HS-5 (cell line): ENCODE results near the gene TMEM234.
"Not testable (repeated sequence)": the region's sequence is repeated elsewhere in the genome, so short reads cannot be mapped to it uniquely, and the experiment has no call there.

Experiments
- DNase-seq: peaks from one replicate; pipeline ENCODE4 v3.0.0-alpha.2; 2012; ENCODE audit warnings: low read depth

TMEM234 gene

DNA sequence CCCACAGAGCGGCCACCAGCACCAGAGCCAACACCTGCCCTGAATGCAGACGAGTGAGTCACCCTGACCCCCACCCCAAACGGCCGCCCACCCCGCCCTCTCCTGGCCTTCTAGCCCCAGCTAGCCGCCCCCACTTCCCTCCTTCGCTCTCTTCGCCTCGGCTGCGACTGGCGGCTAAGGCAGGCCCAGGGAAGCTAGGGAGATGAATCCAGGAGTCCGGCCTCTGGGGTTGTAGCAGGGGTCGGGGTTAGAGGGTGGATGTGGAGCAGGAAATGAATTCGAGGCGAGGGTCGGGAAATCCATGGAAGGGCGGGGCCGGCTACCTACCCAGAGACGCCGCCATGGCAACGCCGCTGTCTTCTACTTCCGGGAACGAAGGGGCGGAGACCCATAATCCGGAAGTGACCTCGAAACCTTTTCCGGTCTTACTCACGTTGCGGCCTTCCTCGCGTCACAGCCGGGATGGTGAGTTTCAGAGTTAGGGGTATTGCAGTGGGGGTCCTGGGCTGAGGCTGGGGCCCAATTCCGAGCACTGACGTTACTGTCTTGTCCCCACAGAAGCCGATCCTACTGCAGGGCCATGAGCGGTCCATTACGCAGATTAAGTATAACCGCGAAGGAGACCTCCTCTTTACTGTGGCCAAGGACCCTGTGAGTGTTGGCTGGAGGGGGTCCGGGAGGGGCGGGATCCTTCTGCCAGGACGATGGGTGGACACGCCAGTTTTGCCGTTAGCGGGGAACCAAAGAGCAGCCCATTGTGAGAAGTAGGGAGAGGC is at the start of gene TMEM234, which contains the start of gene EIF3I:
Gene TMEM234 (minus strand): TSS at position 374 of the 776 bp plus-strand sequence. CDS start 31 bp downstream, at position 343.
Gene EIF3I (plus strand): TSS at position 428 of the 776 bp plus-strand sequence. CDS start 35 bp downstream, at position 463.
- no peak for DNase-seq

DNA sequence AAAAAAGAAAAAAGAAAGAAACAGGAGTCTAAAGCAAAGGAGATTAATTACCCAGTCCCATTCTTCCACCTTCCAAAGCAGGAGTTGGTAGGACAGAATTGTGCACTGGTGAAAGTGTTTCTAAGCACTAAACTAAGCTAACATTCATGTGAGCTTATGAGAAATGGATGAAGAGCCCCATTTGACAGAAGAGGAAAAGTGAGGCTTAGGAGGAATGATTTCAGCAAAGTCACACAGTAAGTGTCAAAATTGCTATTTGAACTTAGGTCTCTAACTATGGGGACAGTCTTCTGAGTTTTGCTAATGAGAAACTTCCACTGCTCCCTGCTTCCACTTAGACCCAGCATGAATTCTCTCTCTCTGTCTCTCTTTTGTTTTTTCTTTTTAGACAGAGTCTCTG is 47.6 kb upstream of the TMEM234 start:
- DNase-seq, result no peak

DNA sequence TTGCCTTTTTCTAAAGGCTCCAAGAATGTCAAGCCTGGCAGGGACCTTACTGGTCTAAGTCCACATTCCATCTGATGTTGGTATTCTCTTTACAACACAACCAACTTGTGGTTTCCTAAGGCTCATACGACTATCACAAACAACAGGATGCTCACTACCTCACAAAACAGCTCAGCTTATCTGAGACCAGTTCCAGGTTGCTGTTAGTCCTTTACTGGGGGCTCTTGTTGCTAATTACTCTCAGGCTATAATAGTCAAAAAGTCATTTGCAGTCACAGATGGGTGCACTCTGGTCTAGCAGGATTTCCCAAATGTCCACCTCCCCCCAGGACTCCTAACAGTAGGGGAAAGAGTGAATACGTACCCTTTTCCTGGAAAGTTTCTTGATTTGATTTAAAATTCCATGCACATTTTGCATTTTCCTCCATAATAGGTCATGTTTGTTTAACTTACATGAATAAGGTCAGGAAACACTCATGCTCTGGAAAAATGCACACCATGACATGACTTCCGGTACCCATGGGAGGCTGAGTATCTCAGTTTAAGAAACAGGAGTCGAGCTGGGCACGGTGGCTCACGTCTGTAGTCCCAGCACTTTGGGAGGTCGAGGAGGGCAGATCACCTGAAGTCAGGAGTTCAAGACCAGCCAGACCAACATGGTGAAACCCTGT is 44.9 kb upstream of the TMEM234 start:
- no peak for DNase-seq

DNA sequence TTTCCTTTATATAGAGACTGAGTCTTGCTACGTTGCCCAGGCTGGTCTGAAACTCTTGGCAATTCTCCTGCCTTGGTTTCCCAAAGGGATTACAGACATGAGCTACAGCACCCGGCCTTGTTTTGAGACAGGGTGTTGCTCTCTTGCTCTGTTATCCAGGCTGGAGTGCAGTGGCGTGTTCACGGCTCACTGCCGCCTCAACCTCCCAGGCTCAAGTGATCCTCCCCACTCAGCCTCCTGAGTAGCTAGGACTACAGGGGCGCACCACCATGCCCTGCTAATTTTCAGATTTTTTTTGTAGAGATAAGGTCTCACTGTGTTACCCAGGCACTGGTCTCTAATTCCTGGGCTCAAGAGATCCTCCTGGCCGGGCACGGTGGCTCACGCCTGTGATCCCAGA is 43.7 kb upstream of the TMEM234 start:
- no peak for DNase-seq

DNA sequence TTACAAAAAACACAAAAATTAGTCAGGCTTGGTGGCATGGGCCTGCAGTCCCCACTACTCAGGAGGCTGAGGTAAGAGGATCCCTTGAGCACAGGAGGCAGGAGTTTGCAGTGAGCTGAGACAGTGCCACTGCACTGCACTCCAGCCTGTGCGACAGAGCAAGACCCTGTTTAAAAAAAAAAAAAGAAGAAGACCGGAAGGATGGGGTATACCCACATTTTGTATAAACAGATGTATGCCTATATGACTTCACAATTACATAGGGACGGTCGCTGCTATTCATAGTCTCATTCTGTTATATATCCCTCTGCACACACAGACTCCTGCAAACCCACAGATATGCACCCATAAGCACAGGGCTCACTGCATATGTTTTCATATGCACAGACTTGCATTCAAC is 41.6 kb upstream of the TMEM234 start:
- no peak for DNase-seq

DNA sequence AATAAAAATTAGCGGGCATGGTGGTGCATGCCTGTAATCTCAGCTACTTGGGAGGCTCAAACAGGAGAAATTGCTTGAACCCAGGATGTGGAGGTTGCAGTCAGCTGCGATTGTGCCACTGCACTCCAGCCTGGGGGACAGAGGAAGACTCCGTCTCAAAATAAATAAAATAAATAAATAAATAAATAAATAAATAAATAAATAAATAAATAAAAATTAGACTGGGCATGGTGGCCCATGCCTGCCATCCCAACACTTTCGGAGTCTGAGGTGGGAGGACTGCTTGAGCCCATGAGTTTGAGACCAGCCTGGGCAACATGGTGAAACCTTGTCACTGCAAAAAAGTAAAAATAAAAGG is 41.1 kb upstream of the TMEM234 start:
- not testable (repeated sequence) for DNase-seq

DNA sequence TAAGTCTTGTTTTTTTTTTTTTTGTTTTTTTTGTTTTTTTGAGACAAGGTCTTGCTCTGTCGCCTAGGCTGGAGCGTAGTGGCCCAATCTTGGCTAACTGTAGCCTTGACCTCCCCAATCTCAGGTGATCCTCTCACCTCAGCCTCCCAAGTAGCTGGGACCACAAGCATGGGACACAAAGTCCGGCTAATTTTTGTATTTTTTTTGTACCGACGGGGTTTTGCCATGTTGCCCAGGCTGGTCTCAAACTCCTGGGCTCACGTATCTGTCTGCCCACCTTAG is 35.0 kb upstream of the TMEM234 start:
- DNase-seq, result no peak

DNA sequence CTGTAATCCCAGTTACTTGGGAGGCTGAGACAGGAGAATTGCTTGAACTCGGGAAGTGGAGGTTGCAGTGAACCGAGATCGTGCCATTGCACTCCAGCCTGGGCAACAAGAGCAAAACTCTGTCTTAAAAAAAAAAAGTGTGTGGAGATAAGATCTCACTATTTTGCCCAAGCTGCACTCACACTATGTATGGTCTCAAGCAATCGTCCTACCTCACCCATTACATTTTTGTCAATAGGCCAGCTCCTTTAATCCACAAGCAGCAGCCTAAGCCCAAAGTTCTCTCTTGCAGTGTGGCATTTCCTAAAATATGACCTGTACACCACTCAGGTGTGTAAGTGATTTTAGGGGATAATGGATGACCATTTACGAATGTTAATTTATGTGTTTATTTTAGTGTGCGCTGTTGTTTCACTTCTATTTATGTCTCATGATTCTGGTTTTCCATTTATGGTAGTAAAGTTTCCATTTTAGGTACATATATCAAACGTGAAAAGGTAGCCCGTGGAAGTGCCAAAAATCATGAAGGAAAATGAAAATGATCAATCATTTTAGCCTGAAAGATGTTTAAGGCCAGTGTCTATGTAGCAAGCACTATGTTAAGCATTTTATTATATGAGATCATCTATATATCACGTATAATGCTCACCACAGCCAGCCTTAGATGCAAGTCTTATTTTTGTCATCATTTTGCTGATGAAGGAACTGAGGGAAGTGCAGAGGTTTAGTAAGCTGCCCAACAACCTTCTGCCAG is 34.5 kb upstream of the TMEM234 start:
- DNase-seq, result no peak

DNA sequence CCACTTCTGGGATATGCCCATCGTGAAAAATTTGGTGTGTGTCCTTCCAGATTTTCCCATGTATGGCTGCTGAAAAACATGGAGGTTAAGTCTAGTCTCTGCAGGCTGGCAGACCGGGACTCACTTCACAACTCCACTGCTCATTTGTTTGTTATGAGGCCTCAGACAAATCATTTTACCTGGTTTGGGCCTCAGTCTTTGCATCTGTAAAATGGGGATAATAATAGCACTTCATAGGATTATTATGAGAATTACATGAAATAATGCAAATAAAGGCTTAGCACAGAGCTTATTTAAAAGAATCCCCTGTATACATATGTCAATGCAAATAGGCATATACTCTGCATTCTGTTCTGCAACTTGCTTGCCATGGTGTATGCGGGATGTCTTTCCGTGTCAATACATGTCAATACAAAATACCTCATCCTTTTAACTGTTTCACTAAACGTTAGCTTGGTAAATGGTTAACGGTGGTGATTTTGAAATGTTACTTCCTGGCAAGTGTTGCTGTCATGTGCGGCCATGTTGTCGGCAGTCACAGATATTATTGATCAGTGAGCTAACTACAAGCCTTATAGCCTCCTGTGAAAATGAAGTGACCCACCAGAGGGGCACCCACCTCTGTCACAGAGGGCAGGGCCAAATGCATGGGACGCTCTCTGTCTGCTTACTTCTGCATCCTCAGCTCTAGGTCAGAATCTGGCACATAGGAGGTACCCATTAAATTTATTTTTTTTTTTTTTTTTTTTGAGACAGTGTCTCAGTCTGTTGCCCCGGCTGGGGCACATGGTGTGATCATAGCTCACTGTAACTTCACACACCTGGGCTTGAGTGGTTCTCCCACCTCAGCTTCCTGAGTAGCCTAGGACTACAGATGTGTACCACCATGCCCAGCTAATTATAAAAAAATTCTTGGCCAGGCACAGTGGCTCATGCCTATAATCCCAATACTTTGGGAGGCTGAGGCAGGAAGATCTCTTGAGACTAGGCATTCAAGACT is 33.2 kb upstream of the TMEM234 start:
- no peak for DNase-seq

DNA sequence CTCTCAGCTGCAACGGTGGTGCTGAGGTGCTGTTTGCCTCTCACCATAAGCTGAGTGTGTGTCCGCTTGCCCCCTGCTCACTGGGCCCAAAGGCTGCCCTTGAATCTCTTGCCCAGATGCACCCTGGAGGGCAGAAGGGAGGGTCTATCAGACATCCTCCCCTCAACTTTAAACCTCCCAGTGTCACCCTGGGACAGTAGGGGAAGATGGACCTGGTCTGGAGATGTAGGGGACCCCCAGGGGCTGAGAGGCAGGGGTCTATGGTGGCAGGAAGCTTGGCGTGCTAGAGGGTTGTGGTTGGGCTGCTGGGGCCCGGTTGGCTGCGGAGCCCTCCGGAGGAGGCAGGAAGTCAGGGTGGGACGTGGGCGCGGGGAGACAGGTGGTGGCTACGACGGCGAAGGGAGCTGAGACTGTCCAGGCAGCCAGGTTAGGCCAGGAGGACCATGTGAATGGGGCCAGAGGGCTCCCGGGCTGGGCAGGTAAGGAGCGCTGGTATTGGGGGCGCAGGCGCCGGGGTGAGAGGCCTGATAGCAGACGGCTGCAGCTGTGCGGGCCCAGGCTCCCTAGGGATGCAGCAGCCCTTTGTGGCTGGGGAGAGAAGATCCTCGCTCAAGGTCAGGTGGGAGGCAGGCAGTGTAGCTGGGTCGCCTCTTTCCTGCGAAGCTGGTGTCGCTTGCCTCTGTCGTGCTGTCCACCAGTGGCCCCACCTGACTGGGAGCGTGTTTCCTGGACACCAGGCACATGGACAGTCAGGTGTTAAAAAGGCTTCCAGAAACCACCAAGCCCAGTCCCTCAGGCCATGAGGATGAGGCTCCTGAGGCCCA is 29.0 kb upstream of the TMEM234 start, which contains the start of gene LCK:
Gene LCK (plus strand): TSS at position 373 of the 824 bp plus-strand sequence. CDS start 23,065 bp downstream, outside the sequence.
- DNase-seq, result no peak

DNA sequence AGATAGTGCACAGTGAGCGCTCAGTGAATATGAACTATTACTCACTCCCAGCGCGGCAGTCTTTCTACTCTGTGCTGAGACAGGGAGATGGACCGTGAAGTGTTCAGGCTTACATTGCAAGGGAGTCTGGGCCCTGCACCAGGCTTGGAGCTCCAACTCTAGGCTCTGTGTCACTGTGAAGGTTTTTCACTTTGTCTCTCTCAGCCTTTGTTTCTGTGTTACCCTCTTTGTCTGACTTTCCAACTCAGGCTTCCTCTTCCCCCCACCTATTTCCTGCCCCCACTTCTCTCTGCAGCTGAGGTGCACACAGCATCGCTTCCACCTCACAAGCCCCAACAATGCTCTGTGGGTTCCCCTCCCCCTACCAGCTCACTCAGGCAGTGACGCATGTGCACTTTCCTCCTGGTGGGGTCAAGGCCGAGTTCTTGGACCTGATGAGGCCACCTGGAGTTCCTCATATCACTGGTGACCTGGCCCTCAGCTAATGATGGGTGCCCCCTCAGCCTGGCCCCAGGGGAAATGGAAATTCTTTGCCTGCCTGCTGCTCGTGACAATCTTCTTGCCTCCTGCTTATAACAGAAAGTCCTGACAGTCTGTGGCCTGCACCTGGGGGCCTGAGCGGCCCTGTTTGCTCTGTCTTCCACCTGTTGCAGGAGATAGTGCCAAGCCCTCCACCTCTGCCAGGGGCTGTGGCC is 27.8 kb upstream of the TMEM234 start:
- DNase-seq, result no peak

DNA sequence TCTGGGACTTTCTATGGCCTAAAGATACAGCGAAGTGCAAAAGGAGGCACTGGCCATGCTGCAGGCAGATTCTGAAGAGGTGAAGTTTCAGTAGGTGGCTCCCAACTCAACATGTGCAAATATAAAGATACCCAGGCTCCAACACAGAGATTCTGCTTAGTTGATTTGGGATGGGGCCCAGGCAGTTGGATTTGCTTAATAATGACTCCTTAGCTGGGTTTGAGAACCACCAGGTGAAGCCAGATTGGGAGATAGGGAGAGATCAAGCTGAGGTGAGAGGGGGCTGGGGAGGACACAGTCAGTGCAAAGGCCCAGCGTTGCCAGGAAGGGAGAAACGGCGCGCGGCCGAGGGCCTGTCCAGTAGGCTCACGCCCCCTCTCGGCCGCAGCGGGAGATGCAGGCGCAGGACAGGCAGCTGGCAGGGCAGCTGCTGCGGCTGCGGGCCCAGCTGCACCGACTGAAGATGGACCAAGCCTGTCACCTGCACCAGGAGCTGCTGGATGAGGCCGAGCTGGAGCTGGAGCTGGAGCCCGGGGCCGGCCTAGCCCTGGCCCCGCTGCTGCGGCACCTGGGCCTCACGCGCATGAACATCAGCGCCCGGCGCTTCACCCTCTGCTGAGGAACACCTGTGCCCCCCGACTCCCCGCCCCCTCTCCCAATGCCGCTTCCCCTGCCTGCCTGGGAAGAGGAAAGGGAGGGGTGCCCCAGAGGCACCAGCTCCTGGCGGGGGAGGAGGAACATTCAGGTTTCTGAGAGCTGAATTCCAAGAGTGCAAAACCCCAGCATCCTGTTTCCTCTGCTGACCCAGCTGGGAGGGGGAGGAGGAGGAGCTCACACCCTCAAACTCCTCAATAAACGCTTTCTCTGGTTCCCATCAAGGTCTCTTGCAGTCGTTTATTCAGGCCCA is 26.1 kb upstream of the TMEM234 start:
- DNase-seq, result no peak

DNA sequence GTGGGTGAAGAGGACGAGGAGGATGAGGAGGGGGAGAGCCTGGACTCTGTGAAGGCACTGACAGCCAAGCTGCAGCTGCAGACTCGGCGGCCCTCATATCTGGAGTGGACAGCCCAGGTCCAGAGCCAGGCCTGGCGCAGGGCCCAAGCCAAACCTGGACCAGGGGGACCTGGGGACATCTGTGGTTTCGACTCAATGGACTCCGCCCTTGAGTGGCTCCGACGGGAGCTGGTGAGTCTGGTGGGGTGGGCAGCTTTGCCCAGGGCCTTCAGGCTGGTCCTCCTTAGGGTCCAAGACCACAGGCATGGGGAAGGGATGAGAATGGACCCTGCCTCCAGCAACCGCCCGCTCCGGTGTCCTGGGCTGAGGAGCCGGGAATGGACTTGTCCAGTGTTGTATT is 25.3 kb upstream of the TMEM234 start:
- DNase-seq, result no peak

DNA sequence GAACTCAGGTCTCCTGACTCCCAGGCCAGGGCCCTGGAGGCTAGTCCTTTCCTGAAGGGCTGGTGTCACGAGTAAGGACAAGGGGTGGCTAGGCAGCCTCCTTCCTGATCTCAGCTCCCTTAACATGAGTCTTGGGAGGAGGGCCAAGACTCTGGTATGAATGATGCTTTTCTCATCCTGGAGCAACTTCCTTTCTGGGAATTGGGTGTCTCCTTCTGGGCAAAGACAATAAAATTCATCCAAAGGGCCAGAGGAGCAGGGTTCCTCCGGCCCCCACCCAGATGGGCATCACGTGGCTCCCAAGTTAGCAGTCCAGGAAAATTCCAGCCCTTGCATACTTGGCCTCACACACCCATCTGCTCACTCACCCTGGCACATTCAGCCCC is 24.7 kb upstream of the TMEM234 start, which contains the start of gene FAM167B:
Gene FAM167B (plus strand): TSS at position 335 of the 386 bp plus-strand sequence. CDS start 200 bp downstream, outside the sequence.
- peak; percentile 59 for DNase-seq

DNA sequence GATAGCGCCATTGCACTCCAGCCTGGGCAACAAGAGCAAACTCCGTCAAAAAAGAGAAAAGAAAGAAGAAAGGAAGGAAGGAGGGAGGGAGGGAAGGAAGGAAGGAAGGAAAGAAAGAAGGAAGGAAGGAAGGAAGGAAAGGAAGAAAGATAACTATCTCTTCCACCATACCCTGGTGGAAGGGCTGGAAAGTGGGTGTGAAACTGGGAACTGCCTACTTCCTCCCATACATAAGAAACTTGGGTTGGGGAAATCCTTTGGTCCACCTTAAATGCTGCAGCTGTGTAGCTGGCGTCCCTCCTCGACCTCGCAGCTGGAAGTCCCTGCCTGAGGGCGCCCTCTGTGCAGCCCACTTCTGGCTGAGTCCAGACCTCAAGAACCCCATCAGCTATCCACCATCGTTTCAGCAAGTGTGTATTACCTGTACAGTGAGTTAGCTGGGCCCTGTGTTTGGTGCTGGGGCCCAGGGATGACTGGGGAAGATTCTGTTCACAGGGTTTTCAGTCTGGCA is 20.2 kb upstream of the TMEM234 start:
- DNase-seq, result no peak

DNA sequence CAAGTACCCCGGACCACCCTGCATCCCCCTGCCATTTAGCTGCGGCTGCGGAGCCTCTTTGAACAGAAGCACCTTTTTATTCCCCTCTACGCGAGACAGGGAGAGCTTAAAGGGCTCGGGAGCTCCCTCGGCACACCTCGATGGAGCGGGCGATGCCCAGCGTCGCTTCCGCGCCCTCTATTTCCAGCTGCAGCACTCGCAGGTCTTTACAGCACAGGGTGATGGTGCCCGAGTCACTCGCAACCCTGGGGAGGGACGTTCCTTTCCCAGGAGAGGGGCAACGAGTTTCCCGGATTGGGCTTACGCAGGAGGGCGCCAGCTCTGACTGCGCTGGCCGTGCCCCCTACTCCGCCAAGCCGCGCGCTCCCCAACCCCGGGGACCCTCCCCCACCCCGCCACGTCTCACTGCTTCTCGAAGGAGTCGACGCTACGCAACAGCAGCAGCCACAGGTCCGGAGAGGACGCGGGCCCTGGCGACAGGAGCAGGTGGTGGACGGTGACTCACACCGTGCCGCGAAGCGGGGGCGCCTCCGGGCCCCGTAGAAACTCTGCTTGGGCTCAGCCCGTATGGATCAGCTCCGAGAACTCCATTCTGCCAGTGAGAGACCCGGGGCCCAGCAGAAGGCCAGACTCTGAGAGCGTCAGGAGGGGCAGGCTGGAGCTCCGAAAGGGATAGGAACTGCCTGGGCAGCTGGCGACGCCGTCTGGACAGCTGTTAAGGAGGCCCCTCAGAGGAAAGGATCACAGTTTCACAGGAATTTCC is 19.0 kb upstream of the TMEM234 start:
- no peak for DNase-seq

DNA sequence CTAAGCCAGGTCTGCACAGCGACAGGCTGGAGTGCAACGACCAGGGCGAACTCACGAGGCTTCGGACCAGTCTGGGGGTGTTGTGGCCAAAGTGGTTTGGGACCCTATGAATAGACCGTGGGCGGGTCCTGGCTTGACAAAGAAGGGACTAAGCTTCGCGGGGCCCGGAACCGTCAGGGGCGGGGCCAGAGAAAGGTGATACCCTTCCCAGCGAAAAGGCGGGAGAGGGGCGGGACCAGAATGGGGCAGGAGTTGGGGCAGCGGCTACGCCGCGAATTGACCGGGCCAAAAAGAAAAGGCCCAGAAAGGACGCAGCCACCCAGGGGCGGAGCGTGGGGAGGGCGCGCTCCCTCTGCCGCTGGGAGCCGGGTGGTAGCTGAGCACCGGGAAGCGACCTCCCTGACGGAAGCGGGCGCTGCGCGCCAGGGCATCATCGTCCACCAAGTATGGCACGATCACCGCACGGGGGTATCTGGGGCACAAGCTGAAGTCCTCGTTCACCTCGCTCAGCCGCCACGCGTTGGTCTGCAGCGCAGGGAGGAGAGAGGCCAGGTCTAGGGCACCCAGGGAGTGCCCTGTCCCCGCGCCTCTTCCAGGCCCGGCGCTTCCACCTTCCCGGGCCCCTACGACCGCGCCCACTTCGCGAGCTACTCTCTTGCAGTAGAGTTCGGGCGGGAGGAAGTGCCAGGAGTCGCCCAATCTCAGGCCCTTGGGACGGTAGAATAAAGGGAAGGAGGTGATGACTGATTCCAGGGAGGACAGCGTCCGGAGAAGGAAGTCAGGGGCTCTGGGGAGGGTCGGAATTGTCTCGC is 18.2 kb upstream of the TMEM234 start:
- DNase-seq, result no peak
